Thyroid gland (tissue), 4 donors: Measurements from ENCODE around the gene NR1H2.

Source experiments
- CTCF ChIP-seq, 6 experiments: fragments of 200-600 bp in 3 of 6; fragments of 450-650 bp in 3 of 6; sonication (generic) in 3 of 6; IDR thresholded peaks; one replicate each; pipeline ENCODE4 v1.5.1; 2016 to 2019; ENCODE audit warnings: antibody characterized with exemption in 6 of 6, mild to moderate bottlenecking in 2 of 6, inconsistent platforms in 1 of 6, moderate library complexity in 1 of 6
- POLR2A ChIP-seq, 2 donors: fragments of 450-650 bp; IDR thresholded peaks; one replicate each; pipeline ENCODE4 v1.6.1; 2017; ENCODE audit warnings: antibody characterized with exemption in 2 of 2, mild to moderate bottlenecking in 2 of 2, moderate library complexity in 1 of 2

- TF ChIP-seq CTCF (IDR thresholded peaks at IDR 0.05), result no peak
- TF ChIP-seq POLR2A (IDR thresholded peaks at IDR 0.05), result no peak
Measured at GRCh38 chr19:50418176-50419021, 42.1 kb downstream of the NR1H2 start, which contains the start of gene SPIB.
